Measurements from ENCODE around the gene UTS2B. TPM values are rescaled to one million over a fixed set of nuclear protein-coding genes. Genes with fewer than 3 reads are reported as not detected.

UTS2B gene
- total and polyA plus RNA-seq, 8 donors = 0.37 to 2.1 (median 0.72) TPM; not detected in 1

GRCh38 chr3:191221638-191222037 lies 108.7 kb downstream of the UTS2B start:
- H3K9me3 ChIP-seq = no peaks in the 10 kb centered on the region
- no peaks in the 10 kb centered on the region for H3K36me3 ChIP-seq
- no peaks in the 10 kb centered on the region for H3K4me1 ChIP-seq
- ATAC-seq = no peak
- TF ChIP-seq CTCF (IDR thresholded peaks at IDR 0.05) = no peak
- no peak overlapping the region for H3K27ac ChIP-seq
- DNase-seq = no peak
- no peak overlapping the region for H3K4me3 ChIP-seq
- no peaks in the 10 kb centered on the region for H3K27me3 ChIP-seq
- intact Hi-C loops (cut with DNase I) = no loop called here

GRCh38 chr3:191220908-191221307 lies 109.4 kb downstream of the UTS2B start:
- Histone ChIP-seq H3K27me3 (no peaks in the 10 kb centered on the region), H3K27ac (no peak overlapping the region), H3K4me1 (no peaks in the 10 kb centered on the region), H3K4me3 (no peak overlapping the region), H3K36me3 (no peaks in the 10 kb centered on the region), H3K9me3 (no peaks in the 10 kb centered on the region)
- DNase-seq (no peak), ATAC-seq (no peak)
- TF ChIP-seq CTCF (IDR thresholded peaks at IDR 0.05) = no peak
- intact Hi-C loops (cut with DNase I) = no loop called here

GRCh38 chr3:191217301-191217700 lies 113.0 kb downstream of the UTS2B start:
- Histone ChIP-seq H3K4me1 (no peaks in the 10 kb centered on the region), H3K36me3 (no peaks in the 10 kb centered on the region), H3K4me3 (no peak overlapping the region), H3K27ac (no peak overlapping the region), H3K27me3 (no peaks in the 10 kb centered on the region), H3K9me3 (peaks cover 0 to 2% of the 10 kb centered on the region in 2 donors)
- intact Hi-C loops (cut with DNase I) = no loop called here
- no peak for DNase-seq
- TF ChIP-seq CTCF (IDR thresholded peaks at IDR 0.05) = no peak
- ATAC-seq = no peak

Other genes starting within 250 kb of the UTS2B start
- gene OSTN, start 131.3 kb downstream of the UTS2B start, total RNA-seq = not detected
- gene OSTN, start 131.3 kb downstream of the UTS2B start, polyA plus RNA-seq (ENCODE audit: insufficient read length in 6 of 6) = under 1 TPM in 2 of 6 donors, not detected in 4; 0.04 to 0.06 TPM
- 10 to 100 TPM; 49.7 to 65.9 TPM for gene CCDC50, start 1.1 kb downstream of the UTS2B start, total RNA-seq
- gene CCDC50, start 1.1 kb downstream of the UTS2B start, polyA plus RNA-seq (ENCODE audit: insufficient read length in 6 of 6) = 10 to 100 TPM; 63.6 to 85.1 (median 71.2) TPM
- gene PYDC2, start 130.6 kb upstream of the UTS2B start, total RNA-seq = not detected
- not detected for gene PYDC2, start 130.6 kb upstream of the UTS2B start, polyA plus RNA-seq (ENCODE audit: insufficient read length in 6 of 6)

Data from left lung (tissue), 10 donors.